H1 (cell line): Measurements from ENCODE around the gene MNX1. TPM values are rescaled to one million over a fixed set of nuclear protein-coding genes. Genes with fewer than 3 reads are reported as not detected.

Source experiments
- ASH2L ChIP-seq: fragments of 200-600, 300-600 bp; sonication (generic); IDR thresholded peaks from one replicate; pipeline ENCODE4 v1.7.1; 2017; ENCODE audit warnings: low read length
- CHD7 ChIP-seq: fragments of 300-600 bp; sonication (generic); IDR thresholded peaks from 2 replicates; pipeline ENCODE4 v1.7.1; 2012; ENCODE audit warnings: low read length, moderate library complexity, mild to moderate bottlenecking, inconsistent platforms; ENCODE audit not compliant: insufficient replicate concordance
- GABPA ChIP-seq: IDR thresholded peaks from 2 replicates; pipeline ENCODE4 v1.6.1; 2011; ENCODE audit warnings: mild to moderate bottlenecking, low read length, moderate library complexity, borderline replicate concordance; ENCODE audit not compliant: insufficient read depth
- HDAC2 ChIP-seq, 2 experiments: fragments of 300-600 bp in 1 of 2; sonication (generic) in 1 of 2; IDR thresholded peaks; 2 replicates each; pipeline ENCODE4 v1.6.1; 2011 to 2012; ENCODE audit warnings: low read depth in 2 of 2, low read length in 2 of 2, mild to moderate bottlenecking in 2 of 2, moderate library complexity in 2 of 2, borderline replicate concordance in 1 of 2, inconsistent platforms in 1 of 2
- NRF1 ChIP-seq: IDR thresholded peaks from 2 replicates; pipeline ENCODE4 v1.6.1; 2011; ENCODE audit warnings: mild to moderate bottlenecking, low read depth, low read length, improper control_type of control experiment
- RNF2 ChIP-seq: fragments of 200-900, 300-1000 bp; sonication (generic); IDR thresholded peaks from 2 replicates; pipeline ENCODE4 v1.7.1; 2016; ENCODE audit warnings: borderline replicate concordance, low read depth, mild to moderate bottlenecking, antibody characterized with exemption, low read length; ENCODE audit not compliant: poor library complexity, severe bottlenecking; ENCODE audit errors: missing control alignments
- SAP30 ChIP-seq: fragments of 300-600 bp; sonication (generic); IDR thresholded peaks from 2 replicates; pipeline ENCODE4 v1.7.1; 2012; ENCODE audit warnings: low read length, moderate library complexity, mild to moderate bottlenecking, inconsistent platforms; ENCODE audit not compliant: insufficient read depth, insufficient replicate concordance
- TAF7 ChIP-seq: optimal IDR thresholded peaks from 2 replicates; pipeline ENCODE3; 2011; ENCODE audit warnings: low read depth, mild to moderate bottlenecking, inconsistent platforms, low read length, moderate library complexity, borderline replicate concordance
- TCF12 ChIP-seq: IDR thresholded peaks from 2 replicates; pipeline ENCODE4 v1.6.1; 2011; ENCODE audit warnings: low read depth, mild to moderate bottlenecking, low read length
- TEAD4 ChIP-seq: IDR thresholded peaks from 2 replicates; pipeline ENCODE4 v1.6.1; 2012; ENCODE audit warnings: low read depth, low read length, inconsistent platforms, mixed read lengths
- polyA plus RNA-seq, 7 experiments: library from polyadenylated mRNA; depleted of rRNA in 3 of 7; stranded (reverse) in 5 of 7; unstranded in 2 of 7; fragments of >200 nt in 5 of 7; fragments of 200-250 nt in 2 of 7; gene quantifications; 1 replicate in 5 of 7; 2 replicates in 1 of 7; 4 replicates in 1 of 7; pipeline versions ENCODE4 v1.2.1 to v1.2.3, GENCODE V29; 2011 to 2013; ENCODE audit warnings: missing spikeins in 2 of 7, mixed read lengths in 2 of 7
- total RNA-seq: library from RNA; stranded (reverse); fragmentation: NEBNext Ultra II Directional; extraction: Animal tissue kit (Norgen Biotek cat#: 25700); gene quantifications from 2 replicates; pipeline ENCODE4 v1.2.1, GENCODE V29; 2021

MNX1 gene
- total and polyA plus RNA-seq, 2 of the 8 experiments (the other 6 are each of a cell fraction or from before 2014, with no cell fraction given) = 0.39 TPM; not detected in 1

GRCh38 chr7:157003445-157003755, 7.1 kb downstream of the MNX1 start (continued):
- TF ChIP-seq CHD7 (no peak), ASH2L (no peak), TAF7 (no peak), NRF1 (no peak), TEAD4 (no peak), TCF12 (no peak), HDAC2 (IDR thresholded peaks at IDR 0.05; ENCODE audit: borderline replicate concordance in 1 of 2, low read depth in 2 of 2, low read length in 2 of 2) (no peak), RNF2 (no peak), GABPA (no peak), SAP30 (no peak)
